ENCODE measurements around the gene RAD50.

GRCh38 chr5:132591145-132591544, 34.4 kb downstream of the RAD50 start:
- TF ChIP-seq POLR2A (IDR thresholded peaks at IDR 0.05), result no peak
- TF ChIP-seq, protein P1, sequence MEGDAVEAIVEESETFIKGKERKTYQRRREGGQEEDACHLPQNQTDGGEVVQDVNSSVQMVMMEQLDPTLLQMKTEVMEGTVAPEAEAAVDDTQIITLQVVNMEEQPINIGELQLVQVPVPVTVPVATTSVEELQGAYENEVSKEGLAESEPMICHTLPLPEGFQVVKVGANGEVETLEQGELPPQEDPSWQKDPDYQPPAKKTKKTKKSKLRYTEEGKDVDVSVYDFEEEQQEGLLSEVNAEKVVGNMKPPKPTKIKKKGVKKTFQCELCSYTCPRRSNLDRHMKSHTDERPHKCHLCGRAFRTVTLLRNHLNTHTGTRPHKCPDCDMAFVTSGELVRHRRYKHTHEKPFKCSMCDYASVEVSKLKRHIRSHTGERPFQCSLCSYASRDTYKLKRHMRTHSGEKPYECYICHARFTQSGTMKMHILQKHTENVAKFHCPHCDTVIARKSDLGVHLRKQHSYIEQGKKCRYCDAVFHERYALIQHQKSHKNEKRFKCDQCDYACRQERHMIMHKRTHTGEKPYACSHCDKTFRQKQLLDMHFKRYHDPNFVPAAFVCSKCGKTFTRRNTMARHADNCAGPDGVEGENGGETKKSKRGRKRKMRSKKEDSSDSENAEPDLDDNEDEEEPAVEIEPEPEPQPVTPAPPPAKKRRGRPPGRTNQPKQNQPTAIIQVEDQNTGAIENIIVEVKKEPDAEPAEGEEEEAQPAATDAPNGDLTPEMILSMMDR (IDR thresholded peaks at IDR 0.05 in 8 of 11, conservative IDR thresholded peaks at IDR 0.05 in 3 of 11), result no peak
- no peak for TF ChIP-seq POLR2AphosphoS5 (IDR thresholded peaks at IDR 0.05)

Data from spleen (tissue), 7 donors.